Esophagus muscularis mucosa (tissue), 4 donors: ENCODE measurements around the gene OR56B4. TPM values are rescaled to one million over a fixed set of nuclear protein-coding genes. Genes with fewer than 3 reads are reported as not detected.

Source experiments
- DNase-seq: peaks from one replicate; pipeline ENCODE4 v3.0.0-alpha.2; 2017; ENCODE audit errors: extremely low spot score
- H3K27ac ChIP-seq, 4 donors: fragments of 200-600 bp; sonication (generic); replicated peaks in 1 of 4; 1 replicate in 3 of 4; 2 replicates in 1 of 4; pipeline ENCODE4 v1.5.1; 2016 to 2019; ENCODE audit warnings: mild to moderate bottlenecking in 1 of 4
- H3K27me3 ChIP-seq, 4 donors: fragments of 200-600 bp; sonication (generic); one replicate each; pipeline versions ENCODE4 v1.5.1 to v1.6.0; 2016 to 2019
- H3K36me3 ChIP-seq, 4 donors: fragments of 200-600 bp; sonication (generic); one replicate each; pipeline ENCODE4 v1.5.1; 2016 to 2019
- H3K4me1 ChIP-seq, 4 donors: fragments of 200-600 bp; sonication (generic); one replicate each; pipeline ENCODE4 v1.5.1; 2016 to 2019
- H3K4me3 ChIP-seq, 4 donors: fragments of 200-600 bp; sonication (generic); 1 replicate in 2 of 4; 2 replicates in 2 of 4; pipeline ENCODE4 v1.5.1; 2016 to 2019; ENCODE audit warnings: mild to moderate bottlenecking in 4 of 4, moderate library complexity in 1 of 4
- H3K9me3 ChIP-seq, 4 donors: fragments of 200-600 bp; sonication (generic); 1 replicate in 3 of 4; 2 replicates in 1 of 4; pipeline ENCODE4 v1.5.1; 2016 to 2019
- EP300 ChIP-seq: sonication (generic); formaldehyde crosslinking; IDR thresholded peaks from one replicate; pipeline ENCODE4 v1.6.1; 2017; ENCODE audit warnings: antibody characterized with exemption
- POLR2A ChIP-seq: fragments of 450-650 bp; IDR thresholded peaks from one replicate; pipeline ENCODE4 v1.6.1; 2017; ENCODE audit warnings: antibody characterized with exemption, moderate library complexity, mild to moderate bottlenecking, low read depth
- POLR2AphosphoS5 ChIP-seq, 2 donors: sonication (generic); formaldehyde crosslinking; IDR thresholded peaks; one replicate each; pipeline ENCODE4 v1.6.1; 2017; ENCODE audit warnings: antibody characterized with exemption in 2 of 2
- WGBS: methylation state at CpG from one replicate; pipeline ENCODE4 v1.1.5; 2018; 5-methylcytosine and 5-hydroxymethylcytosine counted together
- intact Hi-C: fragments of 100-400 bp; cut with DNase I; formaldehyde crosslinking; loops from one replicate; pipeline ENCODE4 v1.15.1; 2023
- total RNA-seq, 4 donors: library from RNA; depleted of rRNA; stranded (reverse); fragments of >200 nt; gene quantifications; one replicate each; pipeline versions ENCODE4 v1.1.0 to v1.2.1, GENCODE V29; 2016
- TF ChIP-seq, protein P1 (sequence below), 3 experiments: fragments of 200-600 bp in 2 of 3; fragments of 450-650 bp in 1 of 3; sonication (generic) in 2 of 3; IDR thresholded peaks; one replicate each; pipeline ENCODE4 v1.5.1; 2017 to 2019; ENCODE audit warnings: antibody characterized with exemption in 3 of 3, mild to moderate bottlenecking in 2 of 3, moderate library complexity in 1 of 3

Gene OR56B4
- total RNA-seq, 4 donors from 2014 or later: not detected

DNA sequence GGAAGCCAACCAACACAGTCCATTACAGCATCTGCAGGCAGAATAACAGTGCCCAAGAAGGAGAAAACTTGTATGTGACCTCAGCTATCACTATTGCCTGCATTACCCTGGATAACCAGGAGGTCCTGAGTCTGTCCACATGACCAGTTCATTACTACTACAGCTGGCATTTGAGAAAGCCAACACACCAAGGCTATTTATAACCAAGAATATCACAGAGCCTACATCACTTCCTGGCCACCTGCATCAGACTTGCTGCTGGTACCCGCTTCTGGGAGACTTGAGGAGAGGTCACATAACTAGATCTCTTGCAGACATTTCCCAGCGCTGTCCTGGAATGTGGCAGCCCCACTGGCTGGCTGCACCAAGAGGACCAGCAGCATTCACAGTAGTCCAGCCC lies 11.1 kb upstream of the OR56B4 start:
- no peaks in the 10 kb centered on the region for H3K9me3 ChIP-seq
- intact Hi-C loops: no loop called here
- WGBS: 61% methylated on average over 2 of the region's 2 CpGs

DNA sequence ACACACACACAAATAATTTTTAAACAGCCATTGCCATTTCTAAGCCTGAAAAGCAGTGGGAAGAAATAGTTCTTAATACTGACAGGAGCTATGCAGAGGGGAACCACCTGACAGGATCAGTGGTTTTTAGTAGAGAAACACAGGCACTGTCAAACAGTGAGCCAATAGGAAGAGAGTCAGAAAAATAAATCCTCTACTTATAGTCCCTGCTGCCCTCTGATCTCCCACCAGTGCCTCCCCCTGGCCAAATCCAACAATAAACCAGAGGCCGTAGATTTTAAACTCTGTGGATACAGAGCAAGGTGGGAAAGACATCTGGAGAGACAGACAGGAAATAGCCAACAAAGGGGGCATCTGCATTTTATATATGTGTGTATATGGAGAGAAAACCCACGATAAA lies 7.9 kb upstream of the OR56B4 start:
- H3K4me1 ChIP-seq: no peaks in the 10 kb centered on the region
- 48% methylated on average over 2 of the region's 2 CpGs for WGBS
- no peaks in the 10 kb centered on the region for H3K9me3 ChIP-seq
- H3K27ac ChIP-seq: no peak overlapping the region
- no peaks in the 10 kb centered on the region for H3K27me3 ChIP-seq
- H3K4me3 ChIP-seq: no peak overlapping the region
- no peaks in the 10 kb centered on the region for H3K36me3 ChIP-seq
- intact Hi-C loops: no loop called here
- TF ChIP-seq, protein P1, sequence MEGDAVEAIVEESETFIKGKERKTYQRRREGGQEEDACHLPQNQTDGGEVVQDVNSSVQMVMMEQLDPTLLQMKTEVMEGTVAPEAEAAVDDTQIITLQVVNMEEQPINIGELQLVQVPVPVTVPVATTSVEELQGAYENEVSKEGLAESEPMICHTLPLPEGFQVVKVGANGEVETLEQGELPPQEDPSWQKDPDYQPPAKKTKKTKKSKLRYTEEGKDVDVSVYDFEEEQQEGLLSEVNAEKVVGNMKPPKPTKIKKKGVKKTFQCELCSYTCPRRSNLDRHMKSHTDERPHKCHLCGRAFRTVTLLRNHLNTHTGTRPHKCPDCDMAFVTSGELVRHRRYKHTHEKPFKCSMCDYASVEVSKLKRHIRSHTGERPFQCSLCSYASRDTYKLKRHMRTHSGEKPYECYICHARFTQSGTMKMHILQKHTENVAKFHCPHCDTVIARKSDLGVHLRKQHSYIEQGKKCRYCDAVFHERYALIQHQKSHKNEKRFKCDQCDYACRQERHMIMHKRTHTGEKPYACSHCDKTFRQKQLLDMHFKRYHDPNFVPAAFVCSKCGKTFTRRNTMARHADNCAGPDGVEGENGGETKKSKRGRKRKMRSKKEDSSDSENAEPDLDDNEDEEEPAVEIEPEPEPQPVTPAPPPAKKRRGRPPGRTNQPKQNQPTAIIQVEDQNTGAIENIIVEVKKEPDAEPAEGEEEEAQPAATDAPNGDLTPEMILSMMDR (IDR thresholded peaks at IDR 0.05): no peak
- TF ChIP-seq EP300 (no peak), POLR2A (no peak), POLR2AphosphoS5 (IDR thresholded peaks at IDR 0.05) (no peak)
- DNase-seq: no peak

More for the DNA sequence above, 11.1 kb upstream of the OR56B4 start:
- Histone ChIP-seq H3K4me1 (no peaks in the 10 kb centered on the region), H3K27me3 (no peaks in the 10 kb centered on the region), H3K36me3 (no peaks in the 10 kb centered on the region), H3K4me3 (no peak overlapping the region), H3K27ac (no peak overlapping the region)
- no peak for DNase-seq
- TF ChIP-seq POLR2AphosphoS5 (IDR thresholded peaks at IDR 0.05) (no peak), POLR2A (no peak)
- TF ChIP-seq, protein P1 (IDR thresholded peaks at IDR 0.05): no peak

DNA sequence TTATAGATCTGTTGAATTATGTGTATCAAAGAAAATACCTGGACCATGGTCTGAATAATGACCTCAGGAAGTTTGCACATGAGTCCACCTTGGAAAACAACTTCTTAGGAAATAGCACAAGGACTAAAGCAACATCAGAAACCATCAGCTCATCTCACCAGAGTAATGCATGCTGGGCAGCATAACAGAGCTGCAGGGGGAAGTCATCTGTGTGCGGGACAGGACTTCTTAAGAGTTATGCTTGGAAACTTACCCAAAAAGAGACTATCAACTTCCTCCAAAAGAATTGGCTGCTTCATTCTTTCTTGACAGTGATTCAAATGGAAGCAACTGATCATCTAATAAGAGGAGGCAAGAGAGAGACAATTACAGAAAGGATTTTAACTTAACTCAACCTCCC lies 2.5 kb downstream of the OR56B4 start:
- WGBS: no CpG with 5 or more reads among the region's 1 CpG
- TF ChIP-seq, protein P1 (IDR thresholded peaks at IDR 0.05): no peak
- no peak for TF ChIP-seq POLR2A
- no peak for TF ChIP-seq EP300
- no peak for TF ChIP-seq POLR2AphosphoS5 (IDR thresholded peaks at IDR 0.05)
- no peaks in the 10 kb centered on the region for H3K9me3 ChIP-seq
- H3K36me3 ChIP-seq: no peaks in the 10 kb centered on the region
- DNase-seq: no peak
- H3K27ac ChIP-seq: no peak overlapping the region
- no peaks in the 10 kb centered on the region for H3K27me3 ChIP-seq
- H3K4me3 ChIP-seq: no peak overlapping the region
- intact Hi-C loops: no loop called here
- no peaks in the 10 kb centered on the region for H3K4me1 ChIP-seq

DNA sequence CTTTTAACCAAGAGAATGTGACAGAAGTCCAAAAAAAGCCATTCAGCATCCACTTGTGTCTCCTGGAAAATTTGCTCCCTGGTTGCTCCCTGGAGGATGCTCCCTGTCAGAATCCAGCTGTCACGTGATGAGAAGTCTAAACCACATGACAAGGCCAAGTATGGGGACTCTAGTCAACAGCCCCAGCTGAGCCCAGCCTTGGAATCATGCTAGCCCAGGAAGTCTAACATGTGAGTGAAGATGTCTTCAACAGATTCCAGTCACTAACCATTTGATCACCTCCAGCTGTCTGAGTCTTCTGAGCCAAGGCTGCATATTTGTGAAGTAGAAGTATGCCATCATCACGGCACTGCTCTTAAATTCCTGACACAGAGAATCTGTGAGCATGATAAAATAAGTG lies 4.2 kb downstream of the OR56B4 start:
- H3K9me3 ChIP-seq: peaks cover 0 to 8% (median 2%) of the 10 kb centered on the region in 4 donors
- no peak overlapping the region for H3K4me3 ChIP-seq
- 40% methylated on average over 2 of the region's 2 CpGs for WGBS
- TF ChIP-seq POLR2AphosphoS5 (IDR thresholded peaks at IDR 0.05): no peak
- no peak for TF ChIP-seq EP300
- TF ChIP-seq POLR2A: no peak
- TF ChIP-seq, protein P1 (IDR thresholded peaks at IDR 0.05): no peak
- DNase-seq: no peak
- intact Hi-C loops: no loop called here
- no peaks in the 10 kb centered on the region for H3K4me1 ChIP-seq
- no peaks in the 10 kb centered on the region for H3K27me3 ChIP-seq
- H3K27ac ChIP-seq: no peak overlapping the region
- H3K36me3 ChIP-seq: no peaks in the 10 kb centered on the region

DNA sequence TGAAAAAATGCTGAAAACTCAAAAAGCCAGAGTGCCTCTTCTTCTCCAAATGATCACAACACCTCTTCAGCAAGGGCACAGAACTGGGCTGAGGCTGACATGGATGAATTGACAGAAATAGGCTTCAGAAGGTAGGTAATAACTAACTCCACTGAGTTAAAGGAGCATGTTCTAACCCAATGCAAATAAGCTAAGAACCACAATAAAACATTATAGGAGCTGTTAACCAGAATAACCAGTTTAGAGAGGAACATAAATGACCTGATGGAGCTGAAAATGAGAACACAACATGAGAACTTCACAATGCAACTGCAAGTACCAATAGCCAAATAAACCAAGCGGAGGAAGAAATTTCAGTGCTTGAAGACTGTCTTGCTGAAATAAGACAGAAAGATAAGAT lies 9.2 kb downstream of the OR56B4 start:
- intact Hi-C loops: no loop called here
- Histone ChIP-seq H3K36me3 (no peaks in the 10 kb centered on the region), H3K27me3 (no peaks in the 10 kb centered on the region), H3K4me3 (no peak overlapping the region), H3K9me3 (peaks cover 0 to 8% (median 2%) of the 10 kb centered on the region in 4 donors), H3K4me1 (no peaks in the 10 kb centered on the region), H3K27ac (no peak overlapping the region)
- 89% methylated on average over 1 of the region's 1 CpG for WGBS
- DNase-seq: no peak
- no peak for TF ChIP-seq EP300
- no peak for TF ChIP-seq POLR2A
- no peak for TF ChIP-seq POLR2AphosphoS5 (IDR thresholded peaks at IDR 0.05)
- TF ChIP-seq, protein P1 (IDR thresholded peaks at IDR 0.05): no peak
